Endothelial cell of umbilical vein (primary cell): ENCODE measurements around the gene S100A3. TPM values are rescaled to one million over a fixed set of nuclear protein-coding genes. Genes with fewer than 3 reads are reported as not detected.

Experiments
- BruUV-seq: library from RNA; stranded (reverse); fragments of 400-500 nt; replicated peaks from 2 replicates; lab custom pipeline; 2021; lab: Mats Ljungman, UMichigan
- CTCF ChIA-PET: fragments of 300-600, 350-600 bp; sonication (Branson Sonifier 250); formaldehyde crosslinking; loops from one replicate; lab custom pipeline; 2021; ENCODE audit warnings: antibody characterized with exemption, inconsistent platforms; lab: Charles Lee
- POLR2A ChIA-PET: fragments of 300-600, 350-600 bp; sonication (Branson Sonifier 250); formaldehyde crosslinking; loops from one replicate; lab custom pipeline; 2021; ENCODE audit warnings: antibody characterized with exemption, inconsistent platforms; lab: Charles Lee
- DNase-seq: peaks from one replicate; pipeline ENCODE4 v3.0.0-alpha.2; 2011; ENCODE audit warnings: low read depth, low spot score
- FAIRE-seq: peaks from 2 replicates; lab custom pipeline; 2011; peaks lifted over from hg19 to GRCh38; lab: Jason Lieb, UNC
- H2AFZ ChIP-seq: 2 replicates; pipeline ENCODE4 v1.6.0; 2012; ENCODE audit warnings: low read depth, low read length, control low read depth, inconsistent platforms
- H3K27ac ChIP-seq: 2 replicates; pipeline ENCODE4 v1.5.1; 2011; ENCODE audit warnings: low read depth, mild to moderate bottlenecking, control low read depth, low read length, moderate library complexity; ENCODE audit not compliant: insufficient read depth
- H3K27me3 ChIP-seq, 2 experiments: 2 replicates each; pipeline versions ENCODE4 v1.6.0 to v1.6.1; 2011; ENCODE audit warnings: low read length in 2 of 2, mixed read lengths in 1 of 2; ENCODE audit not compliant: control insufficient read depth in 2 of 2, insufficient read depth in 2 of 2
- H3K36me3 ChIP-seq, 2 experiments: 2 replicates in 1 of 2; 3 replicates in 1 of 2; pipeline ENCODE4 v1.5.1; 2011; ENCODE audit warnings: low read length in 2 of 2, mild to moderate bottlenecking in 1 of 2, moderate library complexity in 1 of 2; ENCODE audit not compliant: control insufficient read depth in 2 of 2, insufficient read depth in 2 of 2; ENCODE audit errors: extremely low read depth in 1 of 2
- H3K4me1 ChIP-seq: 3 replicates; pipeline ENCODE4 v1.5.1; 2011; ENCODE audit warnings: mild to moderate bottlenecking, low read length; ENCODE audit not compliant: control insufficient read depth, insufficient read depth; ENCODE audit errors: extremely low read depth
- H3K4me2 ChIP-seq: 2 replicates; pipeline ENCODE4 v1.6.1; 2011; ENCODE audit warnings: low read length, control low read depth, mixed read lengths; ENCODE audit not compliant: insufficient read depth
- H3K4me3 ChIP-seq, 3 experiments: fragments of 200-600 bp in 1 of 3; sonication (generic), shearing (Covaris generic) in 1 of 3; replicated peaks in 1 of 3; 2 replicates each; pipeline ENCODE4 v1.5.1; 2011 to 2016; ENCODE audit warnings: control low read depth in 3 of 3, low read length in 3 of 3, mild to moderate bottlenecking in 2 of 3, inconsistent platforms in 1 of 3, low read depth in 1 of 3, moderate library complexity in 1 of 3; ENCODE audit not compliant: insufficient read depth in 1 of 3
- H3K79me2 ChIP-seq: 2 replicates; pipeline ENCODE4 v1.6.0; 2012; ENCODE audit warnings: low read length, inconsistent platforms; ENCODE audit not compliant: control insufficient read depth, insufficient read depth
- H3K9ac ChIP-seq: replicated peaks from 2 replicates; pipeline ENCODE3; 2011; ENCODE audit warnings: low read length, control low read depth; ENCODE audit not compliant: insufficient read depth; ENCODE audit errors: extremely low read depth
- H3K9me1 ChIP-seq: replicated peaks from 3 replicates; pipeline ENCODE4 v1.6.0; 2011; ENCODE audit warnings: mild to moderate bottlenecking, low read length; ENCODE audit not compliant: control insufficient read depth, insufficient read depth; ENCODE audit errors: extremely low read depth
- H3K9me3 ChIP-seq: replicated peaks from 2 replicates; pipeline ENCODE4 v1.5.1; 2012; ENCODE audit warnings: low read length, inconsistent platforms; ENCODE audit not compliant: control insufficient read depth, insufficient read depth
- H4K20me1 ChIP-seq: replicated peaks from 2 replicates; pipeline ENCODE3; 2011; ENCODE audit warnings: mild to moderate bottlenecking, low read length; ENCODE audit not compliant: control insufficient read depth, insufficient read depth; ENCODE audit errors: extremely low read depth
- CTCF ChIP-seq, 2 donors: IDR thresholded peaks; 1 replicate in 1 of 2; 2 replicates in 1 of 2; pipeline ENCODE4 v1.5.1; 2011; ENCODE audit warnings: low read length in 2 of 2, mild to moderate bottlenecking in 2 of 2, moderate library complexity in 2 of 2, control low read depth in 1 of 2, inconsistent platforms in 1 of 2, low read depth in 1 of 2; ENCODE audit not compliant: insufficient read depth in 1 of 2; ENCODE audit errors: extremely low read depth in 1 of 2
- EZH2 ChIP-seq: IDR thresholded peaks from 2 replicates; pipeline ENCODE4 v1.6.1; 2012; ENCODE audit warnings: borderline replicate concordance, low read depth, mild to moderate bottlenecking, moderate library complexity, low read length, inconsistent platforms; ENCODE audit not compliant: severe bottlenecking
- FOS ChIP-seq: IDR thresholded peaks from 2 replicates; pipeline ENCODE4 v1.6.1; 2011; ENCODE audit warnings: mild to moderate bottlenecking, low read length, moderate library complexity, borderline replicate concordance; ENCODE audit not compliant: insufficient read depth
- GATA2 ChIP-seq: IDR thresholded peaks from 2 replicates; pipeline ENCODE4 v1.7.0; 2011; ENCODE audit warnings: low read depth, mild to moderate bottlenecking, moderate library complexity, mixed read lengths, low read length; ENCODE audit not compliant: insufficient read length, insufficient read depth
- JUN ChIP-seq: IDR thresholded peaks from 2 replicates; pipeline ENCODE4 v1.6.1; 2011; ENCODE audit warnings: borderline replicate concordance, low read depth; ENCODE audit not compliant: insufficient read length, insufficient read depth
- MAX ChIP-seq: IDR thresholded peaks from 2 replicates; pipeline ENCODE4 v1.6.1; 2011; ENCODE audit not compliant: insufficient read depth, insufficient read length
- MYC ChIP-seq: IDR thresholded peaks from one replicate; pipeline ENCODE4 v1.6.1; 2011; ENCODE audit warnings: mild to moderate bottlenecking, low read depth, low read length
- POLR2A ChIP-seq: IDR thresholded peaks from 2 replicates; pipeline ENCODE4 v1.6.1; 2012; ENCODE audit warnings: low read depth, mild to moderate bottlenecking, control low read depth, low read length
- POLR2AphosphoS5 ChIP-seq: IDR thresholded peaks from 2 replicates; pipeline ENCODE4 v1.6.1; 2012; ENCODE audit warnings: low read depth, mild to moderate bottlenecking, control low read depth, low read length, moderate library complexity; ENCODE audit not compliant: insufficient read depth
- dilution Hi-C: fragments of 300-500 bp; cut with MboI; formaldehyde crosslinking; loops from one replicate; pipeline ENCODE4 v1.15.0; 2019; ENCODE audit warnings: low sequenced_read_pairs; ENCODE audit not compliant: extremely low pct_ligation_motif_present
- intact Hi-C: fragments of 100-400 bp; cut with micrococcal nuclease; formaldehyde crosslinking; loops from one replicate; pipeline ENCODE4 v1.10.0; 2022
- polyA plus RNA-seq, 4 experiments: library from polyadenylated mRNA; depleted of rRNA in 3 of 4; stranded (reverse) in 3 of 4; unstranded in 1 of 4; fragments of >200 nt; gene quantifications; 2 replicates each; pipeline versions ENCODE4 v1.2.1 to v1.2.3, GENCODE V29; 2011 to 2012; ENCODE audit warnings: missing spikeins in 1 of 4
- total RNA-seq: library from RNA; stranded (reverse); gene quantifications from 2 replicates; pipeline ENCODE4 v1.2.3, GENCODE V29; 2021

Gene S100A3
- total and polyA plus RNA-seq, 2 donors (not counting 3 experiments of a cell fraction or from before 2014, with no cell fraction given): 0.42 to 1.3 TPM

- Histone ChIP-seq H3K27me3 (no peaks in the 10 kb centered on the region), H3K4me2 (no peak overlapping the region), H4K20me1 (no peaks in the 10 kb centered on the region), H3K4me3 (no peak overlapping the region), H3K9ac (no peak overlapping the region), H3K4me1 (no peaks in the 10 kb centered on the region), H2AFZ (no peak overlapping the region), H3K9me1 (no peaks in the 10 kb centered on the region), H3K79me2 (no peaks in the 10 kb centered on the region), H3K36me3 (no peaks in the 10 kb centered on the region), H3K27ac (no peak overlapping the region), H3K9me3 (no peaks in the 10 kb centered on the region)
- TF ChIP-seq MAX (no peak), POLR2AphosphoS5 (no peak), CTCF (IDR thresholded peaks at IDR 0.05; ENCODE audit: extremely low read depth in 1 of 2, insufficient read depth in 1 of 2, low read depth in 1 of 2, low read length in 2 of 2) (no peak), GATA2 (no peak), POLR2A (no peak), FOS (no peak), EZH2 (no peak), JUN (no peak), MYC (no peak)
- BruUV-seq: no TSS peak
- POLR2A ChIA-PET: no interaction called here
- dilution Hi-C loops: no loop called here
- intact Hi-C loops: no loop called here
- DNase-seq (no peak), FAIRE-seq (no peak)
- CTCF ChIA-PET: interaction anchor here (6.1 kb wide), 1 partner anchor 62 kb away, joined by 167 read pairs; no protein-coding TSS in a partner anchor
These were observed 41.0 kb downstream of the S100A3 start for GRCh38 chr1:153507926-153508583.
